ENCODE measurements around the gene SH2B2.

The SH2B2 gene

GRCh38 chr7:102251531-102252365, 34.9 kb upstream of the SH2B2 start:
- TF ChIP-seq CTCF (IDR thresholded peaks at IDR 0.05; ENCODE audit: low read length, missing control alignments), result no peak
- no peak overlapping the region for H3K4me3 ChIP-seq (replicated peaks; ENCODE audit: low read depth, low read length)
- no peak for DNase-seq (ENCODE audit: low read depth)

GRCh38 chr7:102252366-102252982, 34.2 kb upstream of the SH2B2 start:
- TF ChIP-seq CTCF (IDR thresholded peaks at IDR 0.05; ENCODE audit: low read length, missing control alignments), result no peak

GRCh38 chr7:102253066-102253972, 33.3 kb upstream of the SH2B2 start:
- no peak for DNase-seq (ENCODE audit: low read depth)
- H3K4me3 ChIP-seq (replicated peaks; ENCODE audit: low read depth, low read length), result no peak overlapping the region
- TF ChIP-seq CTCF (IDR thresholded peaks at IDR 0.05; ENCODE audit: low read length, missing control alignments), result no peak

More at GRCh38 chr7:102252366-102252982, 34.2 kb upstream of the SH2B2 start:
- no peak overlapping the region for H3K4me3 ChIP-seq (replicated peaks; ENCODE audit: low read depth, low read length)
- no peak for DNase-seq (ENCODE audit: low read depth)

- TF ChIP-seq CTCF (IDR thresholded peaks at IDR 0.05; ENCODE audit: low read length, missing control alignments), result no peak
- H3K4me3 ChIP-seq (replicated peaks; ENCODE audit: low read depth, low read length), result no peak overlapping the region
- no peak for DNase-seq (ENCODE audit: low read depth)
Measured at GRCh38 chr7:102253973-102254370, 32.7 kb upstream of the SH2B2 start.

GRCh38 chr7:102254521-102254920, 32.1 kb upstream of the SH2B2 start:
- no peak for DNase-seq (ENCODE audit: low read depth)
- no peak for TF ChIP-seq CTCF (IDR thresholded peaks at IDR 0.05; ENCODE audit: low read length, missing control alignments)
- no peak overlapping the region for H3K4me3 ChIP-seq (replicated peaks; ENCODE audit: low read depth, low read length)

GRCh38 chr7:102255501-102255900, 31.2 kb upstream of the SH2B2 start:
- no peak for TF ChIP-seq CTCF (IDR thresholded peaks at IDR 0.05; ENCODE audit: low read length, missing control alignments)
- no peak overlapping the region for H3K4me3 ChIP-seq (replicated peaks; ENCODE audit: low read depth, low read length)
- DNase-seq (ENCODE audit: low read depth), result no peak

Measured in fibroblast of pulmonary artery (primary cell).